ENCODE data around the gene MRPL51. TPM values are rescaled to one million over a fixed set of nuclear protein-coding genes. Genes with fewer than 3 reads are reported as not detected.

MRPL51 gene
- total RNA-seq, 1 experiment from 2014 or later: 456 TPM

DNA sequence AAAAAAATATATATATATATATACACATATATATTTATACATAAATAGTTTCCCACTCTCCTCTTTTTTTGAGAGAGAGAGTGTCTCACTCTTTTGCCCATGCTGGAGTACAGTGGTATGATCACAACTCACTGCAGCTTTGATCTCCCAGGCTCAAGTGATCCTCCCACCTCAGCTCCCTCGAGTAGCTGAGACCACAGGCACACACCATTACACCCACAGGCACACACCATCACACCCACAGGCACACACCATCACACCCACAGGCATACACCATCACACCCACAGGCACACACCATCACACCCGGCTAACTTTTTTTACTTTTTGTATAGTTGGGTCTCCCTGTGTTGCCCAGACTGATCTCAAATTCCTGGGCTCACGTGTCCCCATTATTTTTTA lies 27.1 kb upstream of the MRPL51 start:
- no peak overlapping the region for H3K27ac ChIP-seq
- no peaks in the 10 kb centered on the region for H3K79me2 ChIP-seq (ENCODE audit: low read depth)
- ChIA-PET CTCF (interaction anchor here (0.5 kb wide), 1 partner anchor 211 kb away, joined by 3 read pairs; no protein-coding TSS in a partner anchor), POLR2A (ENCODE audit: unreplicated experiment) (no interaction called here)
- no peaks in the 10 kb centered on the region for H3K9me3 ChIP-seq (ENCODE audit: insufficient read depth, low read depth)
- peaks cover 80% of the 10 kb centered on the region for H3K36me3 ChIP-seq (ENCODE audit: low read depth)
- H3K4me2 ChIP-seq: no peak overlapping the region
- H3K27me3 ChIP-seq (ENCODE audit: insufficient read depth, low read depth): no peaks in the 10 kb centered on the region
- H3K9me2 ChIP-seq (ENCODE audit: insufficient read depth): no peaks in the 10 kb centered on the region
- DNase-seq: no peak
- no peak for TF ChIP-seq EZH2 (IDR thresholded peaks at IDR 0.05; ENCODE audit: low read depth)
- TF ChIP-seq, protein P1, sequence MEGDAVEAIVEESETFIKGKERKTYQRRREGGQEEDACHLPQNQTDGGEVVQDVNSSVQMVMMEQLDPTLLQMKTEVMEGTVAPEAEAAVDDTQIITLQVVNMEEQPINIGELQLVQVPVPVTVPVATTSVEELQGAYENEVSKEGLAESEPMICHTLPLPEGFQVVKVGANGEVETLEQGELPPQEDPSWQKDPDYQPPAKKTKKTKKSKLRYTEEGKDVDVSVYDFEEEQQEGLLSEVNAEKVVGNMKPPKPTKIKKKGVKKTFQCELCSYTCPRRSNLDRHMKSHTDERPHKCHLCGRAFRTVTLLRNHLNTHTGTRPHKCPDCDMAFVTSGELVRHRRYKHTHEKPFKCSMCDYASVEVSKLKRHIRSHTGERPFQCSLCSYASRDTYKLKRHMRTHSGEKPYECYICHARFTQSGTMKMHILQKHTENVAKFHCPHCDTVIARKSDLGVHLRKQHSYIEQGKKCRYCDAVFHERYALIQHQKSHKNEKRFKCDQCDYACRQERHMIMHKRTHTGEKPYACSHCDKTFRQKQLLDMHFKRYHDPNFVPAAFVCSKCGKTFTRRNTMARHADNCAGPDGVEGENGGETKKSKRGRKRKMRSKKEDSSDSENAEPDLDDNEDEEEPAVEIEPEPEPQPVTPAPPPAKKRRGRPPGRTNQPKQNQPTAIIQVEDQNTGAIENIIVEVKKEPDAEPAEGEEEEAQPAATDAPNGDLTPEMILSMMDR (conservative IDR thresholded peaks at IDR 0.05): no peak
- H3F3A ChIP-seq (ENCODE audit: insufficient read depth, low read depth): peaks cover 25% of the 10 kb centered on the region
- H3K4me1 ChIP-seq (replicated peaks; ENCODE audit: insufficient read depth): no peaks in the 10 kb centered on the region
- H3K4me3 ChIP-seq: no peak overlapping the region
- intact Hi-C loops (cut with micrococcal nuclease; ENCODE audit: unreplicated experiment): no loop called here
- H4K20me1 ChIP-seq (ENCODE audit: insufficient read depth): no peaks in the 10 kb centered on the region
- H2AFZ ChIP-seq: no peak overlapping the region
- BruUV-seq (replicated peaks): no TSS peak

DNA sequence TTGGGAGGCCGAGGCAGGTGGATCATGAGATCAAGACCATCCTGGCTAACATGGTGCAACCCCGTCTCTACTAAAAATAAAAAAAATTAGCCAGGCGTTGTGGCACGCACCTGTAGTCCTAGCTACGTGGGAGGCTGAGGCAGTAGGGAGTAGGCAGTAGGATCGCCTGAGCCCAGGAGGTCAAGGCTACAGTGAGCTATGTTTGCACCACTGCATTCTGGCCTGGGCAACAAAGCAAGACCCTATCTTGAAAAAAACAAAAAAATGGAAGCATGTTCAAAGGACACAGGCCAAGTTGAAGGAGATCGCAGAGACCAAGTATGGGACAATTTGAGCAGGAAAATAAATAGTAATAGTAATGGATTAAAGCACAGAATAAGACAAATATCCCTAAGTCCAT lies 15.0 kb upstream of the MRPL51 start:
- intact Hi-C loops (cut with micrococcal nuclease; ENCODE audit: unreplicated experiment): no loop called here
- peaks cover 4% of the 10 kb centered on the region for H3F3A ChIP-seq (ENCODE audit: insufficient read depth, low read depth)
- no peaks in the 10 kb centered on the region for H3K27me3 ChIP-seq (ENCODE audit: insufficient read depth, low read depth)
- POLR2A ChIA-PET (ENCODE audit: unreplicated experiment): no interaction called here
- no peak overlapping the region for H2AFZ ChIP-seq
- CTCF ChIA-PET: interaction anchor here (0.6 kb wide), 1 partner anchor 181 kb away, joined by 6 read pairs; the partner anchor contains the start of gene ZNF384
- no peak for DNase-seq
- H3K9me3 ChIP-seq (ENCODE audit: insufficient read depth, low read depth): no peaks in the 10 kb centered on the region
- peaks cover 20% of the 10 kb centered on the region for H4K20me1 ChIP-seq (ENCODE audit: insufficient read depth)
- BruUV-seq (replicated peaks): no TSS peak
- no peak for TF ChIP-seq EZH2 (IDR thresholded peaks at IDR 0.05; ENCODE audit: low read depth)
- TF ChIP-seq, protein P1 (conservative IDR thresholded peaks at IDR 0.05): no peak
- H3K4me1 ChIP-seq (replicated peaks; ENCODE audit: insufficient read depth): no peaks in the 10 kb centered on the region
- no peak overlapping the region for H3K4me3 ChIP-seq
- peaks cover 56% of the 10 kb centered on the region for H3K36me3 ChIP-seq (ENCODE audit: low read depth)
- no peak overlapping the region for H3K27ac ChIP-seq
- no peaks in the 10 kb centered on the region for H3K9me2 ChIP-seq (ENCODE audit: insufficient read depth)
- H3K4me2 ChIP-seq: no peak overlapping the region
- peaks cover 51% of the 10 kb centered on the region for H3K79me2 ChIP-seq (ENCODE audit: low read depth)

- DNase-seq: no peak
- Histone ChIP-seq H3F3A (ENCODE audit: insufficient read depth, low read depth) (peaks cover 4% of the 10 kb centered on the region), H4K20me1 (ENCODE audit: insufficient read depth) (peaks cover 20% of the 10 kb centered on the region), H3K4me2 (no peak overlapping the region), H2AFZ (no peak overlapping the region), H3K9me2 (ENCODE audit: insufficient read depth) (no peaks in the 10 kb centered on the region), H3K9me3 (ENCODE audit: insufficient read depth, low read depth) (no peaks in the 10 kb centered on the region), H3K4me1 (replicated peaks; ENCODE audit: insufficient read depth) (no peaks in the 10 kb centered on the region), H3K27me3 (ENCODE audit: insufficient read depth, low read depth) (no peaks in the 10 kb centered on the region), H3K36me3 (ENCODE audit: low read depth) (peaks cover 52% of the 10 kb centered on the region), H3K79me2 (ENCODE audit: low read depth) (peaks cover 59% of the 10 kb centered on the region), H3K27ac (no peak overlapping the region), H3K4me3 (no peak overlapping the region)
- ChIA-PET POLR2A (ENCODE audit: unreplicated experiment) (interaction anchor here (0.6 kb wide), 1 partner anchor 16 kb away, joined by 3 read pairs; no protein-coding TSS in a partner anchor), CTCF (interaction anchor here (0.6 kb wide), 1 partner anchor 182 kb away, joined by 6 read pairs; the partner anchor contains the start of gene ZNF384)
- BruUV-seq (replicated peaks): no TSS peak
- TF ChIP-seq, protein P1 (conservative IDR thresholded peaks at IDR 0.05): no peak
- TF ChIP-seq EZH2 (IDR thresholded peaks at IDR 0.05; ENCODE audit: low read depth): no peak
- intact Hi-C loops (cut with micrococcal nuclease; ENCODE audit: unreplicated experiment): no loop called here
Measured at GRCh38 chr12:6507102-6507998, 14.3 kb upstream of the MRPL51 start.

All from PC-9 (cell line).